ENCODE data around the gene GRN. TPM values are rescaled to one million over a fixed set of nuclear protein-coding genes. Genes with fewer than 3 reads are reported as not detected.

GRN gene
- total and polyA plus RNA-seq, 2 of the 8 experiments (the other 6 are each of a cell fraction or from before 2014, with no cell fraction given), result 108 to 387 TPM

GRCh38 chr17:44322236-44322895 lies 22.7 kb upstream of the GRN start:
- Histone ChIP-seq H3K27ac (ENCODE audit: low read depth, low read length) (no peak overlapping the region), H2AK5ac (ENCODE audit: low read depth, low read length) (no peak overlapping the region), H2BK5ac (ENCODE audit: low read depth, low read length) (no peak overlapping the region; the same call in 1 of the 2 replicates), H3K27me3 (replicated peaks in 1 of 4; ENCODE audit: control insufficient read depth in 3 of 4, extremely low read depth in 1 of 4, insufficient read depth in 3 of 4, low read length in 3 of 4) (peaks cover 0 to 6% (median 0%) of the 10 kb centered on the region in 4 experiments; a peak in 5 of 7 replicates), H4K20me1 (replicated peaks in 1 of 2; ENCODE audit: control insufficient read depth in 1 of 2, insufficient read depth in 2 of 2, low read length in 2 of 2) (peaks cover 3 to 17% of the 10 kb centered on the region in 2 experiments), H4K8ac (ENCODE audit: extremely low read depth, insufficient read depth, low read length) (no peak overlapping the region), H3K56ac (replicated peaks; ENCODE audit: insufficient read length, low read depth, low read length) (no peak overlapping the region), H3K23me2 (ENCODE audit: low read depth, low read length) (peaks cover 13% of the 10 kb centered on the region; the same call in 1 of the 2 replicates), H3K79me1 (ENCODE audit: low read depth, low read length) (peaks cover 11% of the 10 kb centered on the region), H3K4me2 (ENCODE audit: insufficient read depth in 1 of 2, low read depth in 2 of 2, low read length in 2 of 2) (no peak overlapping the region), H3K9ac (replicated peaks in 1 of 4; ENCODE audit: extremely low read depth in 1 of 4, low read depth in 3 of 4, low read length in 3 of 4) (no peak overlapping the region), H3K79me2 (ENCODE audit: control insufficient read depth in 1 of 2, insufficient read depth in 2 of 2, low read length in 2 of 2) (peaks cover 3 to 13% of the 10 kb centered on the region in 2 experiments; a peak in 3 of 4 replicates), H2BK15ac (ENCODE audit: low read length) (no peak overlapping the region), H4K91ac (replicated peaks; ENCODE audit: insufficient read length, low read length) (no peak overlapping the region), H3K4me1 (replicated peaks in 1 of 4; ENCODE audit: control insufficient read depth in 3 of 4, insufficient read depth in 4 of 4, low read length in 3 of 4) (peaks cover 0 to 11% (median 6%) of the 10 kb centered on the region in 4 experiments; a peak in 6 of 7 replicates), H3K23ac (ENCODE audit: insufficient read length) (no peak overlapping the region), H3K9me3 (ENCODE audit: insufficient read depth in 2 of 2, low read depth in 1 of 2, low read length in 1 of 2) (no peaks in the 10 kb centered on the region), H2AFZ (ENCODE audit: low read length) (no peak overlapping the region), H3K18ac (ENCODE audit: extremely low read depth, low read length) (no peak overlapping the region), H3K36me3 (ENCODE audit: control insufficient read depth in 2 of 4, insufficient read depth in 4 of 4, low read length in 3 of 4) (peaks cover 7 to 30% (median 22%) of the 10 kb centered on the region in 4 experiments; a peak in 7 of 8 replicates), H4K5ac (ENCODE audit: insufficient read length, low read depth, low read length) (no peak overlapping the region), H3K4ac (replicated peaks; ENCODE audit: insufficient read length, low read depth, low read length) (no peak overlapping the region), H3K14ac (ENCODE audit: insufficient read length) (no peak overlapping the region), H2BK12ac (ENCODE audit: low read depth, low read length) (no peak overlapping the region), H3K4me3 (ENCODE audit: extremely low read depth in 1 of 4, insufficient read depth in 2 of 4, low read depth in 3 of 4, low read length in 4 of 4) (no peak overlapping the region), H2BK120ac (replicated peaks; ENCODE audit: low read depth, low read length) (no peak overlapping the region), H2BK20ac (ENCODE audit: low read length) (no peak overlapping the region)
- FAIRE-seq (no peak), DNase-seq (ENCODE audit: low read depth in 1 of 2, low spot score in 2 of 2) (no peak)
- ChIA-PET CTCF (ENCODE audit: partially characterized antibody) (interaction anchor here (1.0 to 4.0 kb wide), 3 partner anchors 28 to 119 kb away, joined by 3 to 23 read pairs (median 9); no protein-coding TSS in a partner anchor), POLR2A (ENCODE audit: partially characterized antibody) (interaction anchor here (1.0 to 14.6 kb wide), 5 partner anchors 10 to 121 kb away, joined by 3 to 135 read pairs (median 4); partner anchors contain the start of gene RUNDC3A)
- 98% methylated on average over 11 of the region's 11 CpGs; no CpG with 5 or more reads in 1 of the 2 experiments for WGBS, 2 experiments (ENCODE audit: extremely low coverage in 1 of 2, insufficient coverage in 1 of 2, insufficient read length in 1 of 2, insufficient replicate concordance in 2 of 2, low coverage in 1 of 2, low lambda C conversion rate in 2 of 2, missing lambda C conversion rate in 1 of 2)
- TF ChIP-seq YY1 (IDR thresholded peaks at IDR 0.05; ENCODE audit: low read depth, low read length) (no peak), NANOG (IDR thresholded peaks at IDR 0.05; ENCODE audit: insufficient read depth, low read depth, low read length, poor library complexity, severe bottlenecking) (no peak), SIX5 (IDR thresholded peaks at IDR 0.05; ENCODE audit: low read depth, low read length) (no peak)
